Chondrocyte (in vitro differentiated cells): Measurements from ENCODE around the gene KIF21A. TPM values are rescaled to one million over a fixed set of nuclear protein-coding genes. Genes with fewer than 3 reads are reported as not detected.

ENCODE experiments used
- DNase-seq: peaks from one replicate; pipeline ENCODE4 v3.0.0; 2021; ENCODE audit warnings: mixed read lengths, low spot score
- H3K27ac Mint-ChIP-seq: one replicate; pipeline ENCODE4 v1.8.0; 2021; ENCODE audit warnings: mild to moderate bottlenecking, moderate library complexity, mixed read lengths; ENCODE audit not compliant: unreplicated experiment
- H3K27me3 Mint-ChIP-seq: 2 replicates; pipeline ENCODE4 v1.8.0; 2021; ENCODE audit warnings: low read depth, mixed read lengths
- H3K36me3 Mint-ChIP-seq: 2 replicates; pipeline ENCODE4 v1.8.0; 2021; ENCODE audit warnings: low read depth, mixed read lengths
- H3K4me1 Mint-ChIP-seq: 2 replicates; pipeline ENCODE4 v1.8.0; 2021; ENCODE audit warnings: low read depth, mild to moderate bottlenecking, mixed read lengths
- H3K4me3 Mint-ChIP-seq: one replicate; pipeline ENCODE4 v1.8.0; 2021; ENCODE audit warnings: mild to moderate bottlenecking, moderate library complexity, mixed read lengths; ENCODE audit not compliant: unreplicated experiment
- H3K9me3 Mint-ChIP-seq: 2 replicates; pipeline ENCODE4 v1.8.0; 2021; ENCODE audit warnings: low read depth, mixed read lengths
- total RNA-seq: library from RNA; stranded (reverse); gene quantifications from 3 replicates; pipeline ENCODE4 v1.2.1, GENCODE V29; 2021
- TF ChIP-seq, protein P1 (sequence below): fragments of 200-600 bp; sonication (generic); IDR thresholded peaks from 2 replicates; pipeline ENCODE4 v1.5.0; 2021; ENCODE audit warnings: antibody characterized with exemption, mild to moderate bottlenecking, moderate library complexity

KIF21A gene
- total RNA-seq, 1 donor from 2014 or later = 9.4 TPM

DNA sequence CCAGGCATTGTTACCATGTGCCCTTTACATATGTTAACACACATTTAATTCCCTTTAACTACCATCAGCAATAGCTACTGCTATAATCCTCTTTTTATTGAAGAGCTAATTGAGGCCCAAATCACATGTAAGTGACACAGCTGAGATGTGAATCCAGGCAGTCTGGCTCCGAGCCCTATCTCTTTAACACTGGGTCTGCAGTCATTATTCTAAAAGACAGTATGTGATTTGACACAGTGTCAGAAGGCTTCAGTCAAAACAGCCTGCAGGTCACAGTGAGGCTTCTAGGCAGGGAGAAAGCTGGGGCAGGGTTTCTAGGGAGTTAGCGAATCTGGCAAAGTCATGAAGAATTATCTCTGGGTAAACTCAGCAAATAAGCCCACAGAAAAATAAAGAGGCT lies 148.2 kb downstream of the KIF21A start:
- H3K27ac Mint-ChIP-seq = no peak overlapping the region
- H3K27me3 Mint-ChIP-seq = no peaks in the 10 kb centered on the region
- TF ChIP-seq, protein P1, sequence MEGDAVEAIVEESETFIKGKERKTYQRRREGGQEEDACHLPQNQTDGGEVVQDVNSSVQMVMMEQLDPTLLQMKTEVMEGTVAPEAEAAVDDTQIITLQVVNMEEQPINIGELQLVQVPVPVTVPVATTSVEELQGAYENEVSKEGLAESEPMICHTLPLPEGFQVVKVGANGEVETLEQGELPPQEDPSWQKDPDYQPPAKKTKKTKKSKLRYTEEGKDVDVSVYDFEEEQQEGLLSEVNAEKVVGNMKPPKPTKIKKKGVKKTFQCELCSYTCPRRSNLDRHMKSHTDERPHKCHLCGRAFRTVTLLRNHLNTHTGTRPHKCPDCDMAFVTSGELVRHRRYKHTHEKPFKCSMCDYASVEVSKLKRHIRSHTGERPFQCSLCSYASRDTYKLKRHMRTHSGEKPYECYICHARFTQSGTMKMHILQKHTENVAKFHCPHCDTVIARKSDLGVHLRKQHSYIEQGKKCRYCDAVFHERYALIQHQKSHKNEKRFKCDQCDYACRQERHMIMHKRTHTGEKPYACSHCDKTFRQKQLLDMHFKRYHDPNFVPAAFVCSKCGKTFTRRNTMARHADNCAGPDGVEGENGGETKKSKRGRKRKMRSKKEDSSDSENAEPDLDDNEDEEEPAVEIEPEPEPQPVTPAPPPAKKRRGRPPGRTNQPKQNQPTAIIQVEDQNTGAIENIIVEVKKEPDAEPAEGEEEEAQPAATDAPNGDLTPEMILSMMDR = no peak
- peaks cover 3% of the 10 kb centered on the region for H3K36me3 Mint-ChIP-seq
- no peak overlapping the region for H3K4me3 Mint-ChIP-seq
- no peaks in the 10 kb centered on the region for H3K4me1 Mint-ChIP-seq
- H3K9me3 Mint-ChIP-seq = peaks cover 9% of the 10 kb centered on the region
- DNase-seq = no peak

DNA sequence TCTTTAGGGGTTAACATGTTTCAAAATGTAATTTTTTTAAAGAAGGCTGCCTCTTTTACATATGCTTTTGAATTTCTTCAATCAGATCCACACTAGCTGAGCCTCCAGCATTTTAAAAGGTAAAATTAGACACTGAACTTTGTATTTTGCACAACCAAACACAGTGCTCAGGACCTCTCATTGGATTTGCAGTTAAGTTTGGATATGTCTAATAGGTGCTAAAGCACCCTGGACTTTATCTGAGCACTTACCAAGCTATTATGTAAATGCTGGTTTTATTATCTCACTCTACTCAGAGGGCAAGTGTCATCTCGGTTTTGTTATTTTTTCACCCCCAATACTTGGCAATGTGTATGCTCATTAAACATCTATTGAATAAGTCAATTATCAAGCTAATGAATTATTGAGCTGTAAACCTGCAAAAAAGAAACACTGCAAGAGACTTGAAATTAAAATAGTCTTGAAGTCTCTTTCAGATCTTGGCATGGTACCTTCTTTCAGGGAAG lies 150.7 kb downstream of the KIF21A start:
- Mint-ChIP-seq H3K4me3 (no peak overlapping the region), H3K27ac (no peak overlapping the region), H3K36me3 (no peaks in the 10 kb centered on the region), H3K27me3 (no peaks in the 10 kb centered on the region), H3K4me1 (no peaks in the 10 kb centered on the region), H3K9me3 (peaks cover 6% of the 10 kb centered on the region)
- TF ChIP-seq, protein P1 = no peak
- DNase-seq = no peak

DNA sequence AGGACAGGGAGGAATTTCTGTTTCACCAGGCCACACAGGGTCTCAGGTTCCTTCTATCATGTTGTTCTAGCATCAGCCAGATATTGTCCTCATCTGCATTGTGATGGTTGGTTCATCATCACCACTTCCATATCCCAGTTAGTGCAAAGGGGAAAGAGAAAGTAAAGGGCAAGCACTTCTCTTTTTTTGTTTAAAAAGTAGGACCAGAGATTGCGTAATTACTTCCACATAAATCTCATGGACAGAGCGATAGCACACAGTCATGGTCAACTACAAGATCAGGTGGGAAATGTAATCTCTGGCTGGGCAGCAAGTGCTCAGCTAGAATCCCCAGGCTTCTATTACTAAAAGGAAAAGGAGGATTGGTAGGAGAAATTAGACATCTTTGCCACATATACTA lies 155.1 kb downstream of the KIF21A start:
- Mint-ChIP-seq H3K27ac (no peak overlapping the region), H3K4me1 (no peaks in the 10 kb centered on the region), H3K36me3 (no peaks in the 10 kb centered on the region), H3K27me3 (peaks cover 7% of the 10 kb centered on the region), H3K9me3 (no peaks in the 10 kb centered on the region), H3K4me3 (no peak overlapping the region)
- TF ChIP-seq, protein P1 = no peak
- no peak for DNase-seq

DNA sequence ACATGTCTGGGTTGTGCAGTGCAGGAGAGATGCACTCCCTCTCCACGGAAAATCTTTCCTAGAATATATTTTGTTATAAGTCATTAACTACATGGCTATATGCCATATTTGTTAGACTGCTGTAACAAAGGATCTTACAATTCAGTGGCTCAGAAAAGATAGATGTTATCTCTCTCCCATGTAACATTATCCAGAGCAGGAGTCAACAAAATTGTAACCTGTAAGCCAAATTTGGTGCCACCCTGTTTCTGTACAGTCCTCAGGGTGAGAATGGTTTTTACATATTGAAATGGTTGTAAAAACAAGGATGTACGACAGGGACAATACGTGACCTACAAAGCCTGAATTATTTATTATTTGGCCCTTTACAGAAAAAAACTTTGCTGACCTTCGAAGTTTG lies 155.5 kb downstream of the KIF21A start:
- no peak overlapping the region for H3K27ac Mint-ChIP-seq
- no peak for DNase-seq
- no peaks in the 10 kb centered on the region for H3K9me3 Mint-ChIP-seq
- TF ChIP-seq, protein P1 = no peak
- H3K4me1 Mint-ChIP-seq = no peaks in the 10 kb centered on the region
- no peak overlapping the region for H3K4me3 Mint-ChIP-seq
- H3K36me3 Mint-ChIP-seq = no peaks in the 10 kb centered on the region
- peaks cover 8% of the 10 kb centered on the region for H3K27me3 Mint-ChIP-seq

DNA sequence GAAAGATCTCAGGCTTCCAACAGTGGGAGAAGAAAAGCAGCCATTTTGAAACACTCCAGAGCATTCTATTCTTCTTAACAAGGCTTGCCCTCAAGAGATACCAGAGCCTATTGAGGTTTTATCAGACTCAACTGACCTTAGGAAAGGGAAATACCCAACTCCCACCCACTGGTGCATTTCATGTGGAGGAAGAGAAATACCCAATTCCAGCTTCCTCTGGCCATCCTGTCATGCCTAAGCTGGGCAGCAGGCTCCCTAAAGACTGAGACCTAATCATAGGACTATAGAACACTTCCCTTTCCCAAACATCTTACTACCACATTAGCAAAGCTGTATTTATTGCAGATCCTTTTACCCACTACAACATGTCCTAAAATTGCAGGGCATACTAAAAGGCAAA lies 164.5 kb downstream of the KIF21A start:
- no peaks in the 10 kb centered on the region for H3K9me3 Mint-ChIP-seq
- no peak overlapping the region for H3K27ac Mint-ChIP-seq
- H3K4me1 Mint-ChIP-seq = no peaks in the 10 kb centered on the region
- TF ChIP-seq, protein P1 = no peak
- DNase-seq = no peak
- peaks cover 10% of the 10 kb centered on the region for H3K27me3 Mint-ChIP-seq
- no peak overlapping the region for H3K4me3 Mint-ChIP-seq
- no peaks in the 10 kb centered on the region for H3K36me3 Mint-ChIP-seq
